Measurements from ENCODE around the gene ZNF774. TPM values are rescaled to one million over a fixed set of nuclear protein-coding genes. Genes with fewer than 3 reads are reported as not detected.

ZNF774 gene
- total and polyA plus RNA-seq, 2 of the 13 experiments (the other 11 are each of a cell fraction or from before 2014, with no cell fraction given): 0.59 to 1.4 TPM

DNA sequence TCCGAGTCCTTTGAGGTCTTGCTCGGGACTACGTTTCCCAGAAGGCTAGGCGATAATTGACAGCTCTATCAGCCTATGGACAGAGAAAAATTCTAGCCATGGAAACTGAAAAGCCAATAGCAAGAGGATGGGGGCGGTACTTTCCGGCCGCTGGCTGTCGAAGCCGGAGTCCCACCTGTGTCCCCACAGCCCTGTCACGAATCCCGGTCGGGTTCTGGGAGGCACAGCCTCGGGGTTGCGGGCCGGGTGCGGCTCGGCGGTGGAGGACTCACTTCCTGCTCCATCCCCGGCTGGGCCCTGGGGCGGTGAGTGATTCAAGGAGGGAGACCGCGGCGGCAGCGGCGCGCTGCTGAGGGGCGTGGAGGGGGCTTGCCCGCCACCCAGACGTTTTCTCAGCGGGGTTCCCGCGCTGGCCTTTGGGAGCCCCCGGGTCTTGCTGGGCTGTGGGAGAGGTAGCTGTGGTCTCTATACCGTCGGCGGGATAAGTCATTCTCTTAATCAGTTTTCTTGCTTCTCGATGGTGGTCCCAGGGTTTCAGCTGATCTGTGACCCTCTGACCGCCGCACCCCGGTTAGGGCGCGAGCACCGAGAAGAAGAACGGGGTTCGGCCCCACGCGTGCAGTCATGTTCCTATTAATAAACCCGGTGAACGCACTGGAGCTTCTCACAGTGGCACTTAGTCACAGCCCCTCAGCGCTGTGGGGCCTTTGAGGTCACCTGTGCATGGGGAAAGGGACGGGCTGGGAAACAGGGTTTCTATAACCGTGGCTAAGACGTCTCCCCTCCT lies at the start of gene ZNF774 (continued):
- TF ChIP-seq, protein P1, sequence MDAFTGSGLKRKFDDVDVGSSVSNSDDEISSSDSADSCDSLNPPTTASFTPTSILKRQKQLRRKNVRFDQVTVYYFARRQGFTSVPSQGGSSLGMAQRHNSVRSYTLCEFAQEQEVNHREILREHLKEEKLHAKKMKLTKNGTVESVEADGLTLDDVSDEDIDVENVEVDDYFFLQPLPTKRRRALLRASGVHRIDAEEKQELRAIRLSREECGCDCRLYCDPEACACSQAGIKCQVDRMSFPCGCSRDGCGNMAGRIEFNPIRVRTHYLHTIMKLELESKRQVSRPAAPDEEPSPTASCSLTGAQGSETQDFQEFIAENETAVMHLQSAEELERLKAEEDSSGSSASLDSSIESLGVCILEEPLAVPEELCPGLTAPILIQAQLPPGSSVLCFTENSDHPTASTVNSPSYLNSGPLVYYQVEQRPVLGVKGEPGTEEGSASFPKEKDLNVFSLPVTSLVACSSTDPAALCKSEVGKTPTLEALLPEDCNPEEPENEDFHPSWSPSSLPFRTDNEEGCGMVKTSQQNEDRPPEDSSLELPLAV (CRISPR knock-in tag; conservative IDR thresholded peaks at IDR 0.05; ENCODE audit: low read depth): no peak
- TF ChIP-seq ZNF253 (CRISPR knock-in tag; IDR thresholded peaks at IDR 0.05; ENCODE audit: borderline replicate concordance): no peak
- TF ChIP-seq YEATS4 (CRISPR knock-in tag; IDR thresholded peaks at IDR 0.05; ENCODE audit: borderline replicate concordance): no peak
- no peak for TF ChIP-seq ZSCAN22 (CRISPR knock-in tag; IDR thresholded peaks at IDR 0.05)
- TF ChIP-seq KAT7 (CRISPR knock-in tag; IDR thresholded peaks at IDR 0.05; ENCODE audit: borderline replicate concordance): no peak; the same call in 1 of the 2 replicates
- TF ChIP-seq ELF1 (CRISPR knock-in tag; IDR thresholded peaks at IDR 0.05): peak; percentile 34; the same call in 1 of the 2 replicates
- TF ChIP-seq, protein P2, sequence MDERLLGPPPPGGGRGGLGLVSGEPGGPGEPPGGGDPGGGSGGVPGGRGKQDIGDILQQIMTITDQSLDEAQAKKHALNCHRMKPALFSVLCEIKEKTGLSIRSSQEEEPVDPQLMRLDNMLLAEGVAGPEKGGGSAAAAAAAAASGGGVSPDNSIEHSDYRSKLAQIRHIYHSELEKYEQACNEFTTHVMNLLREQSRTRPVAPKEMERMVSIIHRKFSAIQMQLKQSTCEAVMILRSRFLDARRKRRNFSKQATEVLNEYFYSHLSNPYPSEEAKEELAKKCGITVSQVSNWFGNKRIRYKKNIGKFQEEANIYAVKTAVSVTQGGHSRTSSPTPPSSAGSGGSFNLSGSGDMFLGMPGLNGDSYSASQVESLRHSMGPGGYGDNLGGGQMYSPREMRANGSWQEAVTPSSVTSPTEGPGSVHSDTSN (CRISPR knock-in tag; IDR thresholded peaks at IDR 0.05): peak; percentile 97
- TF ChIP-seq ZNF547 (CRISPR knock-in tag; IDR thresholded peaks at IDR 0.05): no peak
- peak; percentile 56; the same call in 1 of the 2 replicates for TF ChIP-seq TAF1 (CRISPR knock-in tag; IDR thresholded peaks at IDR 0.05)
- TF ChIP-seq ZNF24 (IDR thresholded peaks at IDR 0.05): no peak
- TF ChIP-seq TARDBP (CRISPR knock-in tag; IDR thresholded peaks at IDR 0.05): no peak
- no peak for TF ChIP-seq CBX1 (IDR thresholded peaks at IDR 0.05; ENCODE audit: low read depth)
- TF ChIP-seq ZNF781 (CRISPR knock-in tag; IDR thresholded peaks at IDR 0.05; ENCODE audit: borderline replicate concordance, not compliant biosample characterization): no peak
- no peak for TF ChIP-seq ZNF207 (IDR thresholded peaks at IDR 0.05; ENCODE audit: borderline replicate concordance)
- TF ChIP-seq, protein P3, sequence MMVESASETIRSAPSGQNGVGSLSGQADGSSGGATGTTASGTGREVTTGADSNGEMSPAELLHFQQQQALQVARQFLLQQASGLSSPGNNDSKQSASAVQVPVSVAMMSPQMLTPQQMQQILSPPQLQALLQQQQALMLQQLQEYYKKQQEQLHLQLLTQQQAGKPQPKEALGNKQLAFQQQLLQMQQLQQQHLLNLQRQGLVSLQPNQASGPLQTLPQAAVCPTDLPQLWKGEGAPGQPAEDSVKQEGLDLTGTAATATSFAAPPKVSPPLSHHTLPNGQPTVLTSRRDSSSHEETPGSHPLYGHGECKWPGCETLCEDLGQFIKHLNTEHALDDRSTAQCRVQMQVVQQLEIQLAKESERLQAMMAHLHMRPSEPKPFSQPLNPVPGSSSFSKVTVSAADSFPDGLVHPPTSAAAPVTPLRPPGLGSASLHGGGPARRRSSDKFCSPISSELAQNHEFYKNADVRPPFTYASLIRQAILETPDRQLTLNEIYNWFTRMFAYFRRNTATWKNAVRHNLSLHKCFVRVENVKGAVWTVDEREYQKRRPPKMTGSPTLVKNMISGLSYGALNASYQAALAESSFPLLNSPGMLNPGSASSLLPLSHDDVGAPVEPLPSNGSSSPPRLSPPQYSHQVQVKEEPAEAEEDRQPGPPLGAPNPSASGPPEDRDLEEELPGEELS (CRISPR knock-in tag; IDR thresholded peaks at IDR 0.05): no peak
- no peak for TF ChIP-seq SMAD3 (CRISPR knock-in tag; IDR thresholded peaks at IDR 0.05)
- no peak for TF ChIP-seq FUBP1 (CRISPR knock-in tag; IDR thresholded peaks at IDR 0.05; ENCODE audit: borderline replicate concordance)
- TF ChIP-seq ZFP36 (IDR thresholded peaks at IDR 0.05; ENCODE audit: borderline replicate concordance, low read depth, low read length, partially characterized antibody): no peak
- TF ChIP-seq ZNF557 (CRISPR knock-in tag; IDR thresholded peaks at IDR 0.05): no peak
- TF ChIP-seq ZFP90 (CRISPR knock-in tag; IDR thresholded peaks at IDR 0.05; ENCODE audit: borderline replicate concordance): no peak
- no peak for TF ChIP-seq SIX1 (CRISPR knock-in tag; IDR thresholded peaks at IDR 0.05; ENCODE audit: borderline replicate concordance)
